T-helper 22 cell (primary cell): ENCODE results near the gene MYADM.
"Not testable (repeated sequence)": the region's sequence is repeated elsewhere in the genome, so short reads cannot be mapped to it uniquely, and the experiment has no call there.

Source experiments
- DNase-seq: peaks from one replicate; pipeline ENCODE4 v3.0.0-alpha.2; 2020; ENCODE audit warnings: low read depth

MYADM gene

DNA sequence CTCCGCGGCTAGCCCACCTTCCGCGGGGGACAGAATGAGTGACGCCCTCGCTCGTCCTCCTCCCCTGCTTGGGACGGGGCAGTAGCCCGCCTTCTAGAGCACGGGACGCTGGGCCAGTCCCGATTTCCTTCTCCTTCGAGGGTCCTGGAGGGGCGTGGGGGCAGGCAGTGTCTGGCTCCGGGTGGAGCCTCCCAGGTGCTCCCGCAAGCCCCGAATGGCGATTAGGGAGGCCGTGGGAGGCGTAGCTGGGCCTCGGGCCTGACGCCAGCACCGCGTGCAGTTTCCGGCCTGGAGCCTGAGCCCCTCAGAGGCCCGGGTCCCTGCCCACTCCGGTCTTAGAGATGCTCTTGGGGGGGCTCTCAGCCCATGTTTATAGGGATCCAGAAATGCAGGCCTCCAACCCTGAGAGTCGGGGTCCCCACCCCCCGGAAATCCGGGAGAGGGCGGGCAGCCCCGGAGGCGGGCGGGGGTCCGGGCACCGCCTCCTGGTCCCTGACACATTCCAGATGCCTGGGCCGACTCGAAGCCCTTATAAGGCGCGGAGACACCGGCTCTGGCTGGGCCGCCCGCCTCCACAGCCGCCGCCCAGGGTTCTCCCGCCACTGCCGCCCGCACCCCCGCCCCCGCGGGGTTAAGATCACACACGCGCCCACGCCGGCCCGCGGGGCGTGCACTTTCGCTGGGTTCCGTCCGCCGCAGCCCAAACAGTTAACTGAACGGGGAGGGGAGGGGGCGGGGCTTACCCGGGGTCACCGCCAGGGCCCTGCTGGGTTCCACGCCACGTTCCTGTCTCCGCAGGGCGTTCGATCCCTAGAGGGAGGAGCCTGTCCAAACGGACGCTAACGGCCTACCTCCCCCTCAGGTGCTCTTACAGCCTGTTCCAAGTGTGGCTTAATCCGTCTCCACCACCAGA, 1.5 kb downstream of the MYADM start:
- peak; percentile 88 for DNase-seq

DNA sequence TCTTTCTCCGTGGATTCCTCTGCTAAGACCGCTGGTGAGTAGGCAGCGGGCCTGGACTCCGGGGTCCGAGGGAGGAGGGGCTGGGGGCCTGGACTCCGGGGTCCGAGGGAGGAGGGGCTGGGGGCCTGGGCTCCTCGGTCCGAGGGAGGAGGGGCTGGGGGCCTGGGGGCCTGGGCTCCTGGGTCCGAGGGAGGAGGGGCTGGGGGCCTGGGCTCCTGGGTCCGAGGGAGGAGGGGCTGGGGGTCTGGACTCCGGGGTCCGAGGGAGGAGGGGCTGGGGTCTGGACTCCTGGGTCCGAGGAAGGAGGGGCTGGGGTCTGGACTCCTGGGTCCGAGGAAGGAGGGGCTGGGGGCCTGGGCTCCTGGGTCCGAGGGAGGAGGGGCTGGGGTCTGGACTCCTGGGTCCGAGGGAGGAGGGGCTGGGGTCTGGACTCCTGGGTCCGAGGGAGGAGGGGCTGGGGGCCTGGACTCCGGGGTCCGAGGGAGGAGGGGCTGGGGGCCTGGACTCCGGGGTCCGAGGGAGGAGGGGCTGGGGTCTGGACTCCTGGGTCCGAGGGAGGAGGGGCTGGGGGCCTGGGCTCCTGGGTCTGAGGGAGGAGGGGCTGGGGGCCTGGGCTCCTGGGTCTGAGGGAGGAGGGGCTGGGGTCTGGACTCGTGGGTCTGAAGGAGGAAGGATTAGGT, 2.3 kb downstream of the MYADM start:
- not testable (repeated sequence) for DNase-seq

DNA sequence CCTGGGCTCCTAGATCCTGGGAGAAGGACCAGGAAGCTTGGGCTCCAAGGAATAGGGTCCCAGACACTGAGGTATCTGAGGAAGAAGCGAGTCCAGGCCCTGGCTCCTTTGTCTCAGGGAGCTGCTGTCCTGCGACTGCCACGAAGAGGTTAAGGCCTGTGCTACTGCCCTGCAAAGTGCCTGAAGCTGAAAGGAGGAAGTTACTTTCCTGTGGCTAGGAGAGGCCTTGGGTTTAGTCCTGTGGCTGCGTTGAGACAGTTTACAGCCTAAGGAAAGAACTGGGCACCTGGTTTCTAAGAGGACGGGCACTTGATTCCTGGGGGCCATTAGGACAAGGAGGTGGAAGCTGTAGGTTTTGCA, 2.8 kb downstream of the MYADM start:
- no peak for DNase-seq

DNA sequence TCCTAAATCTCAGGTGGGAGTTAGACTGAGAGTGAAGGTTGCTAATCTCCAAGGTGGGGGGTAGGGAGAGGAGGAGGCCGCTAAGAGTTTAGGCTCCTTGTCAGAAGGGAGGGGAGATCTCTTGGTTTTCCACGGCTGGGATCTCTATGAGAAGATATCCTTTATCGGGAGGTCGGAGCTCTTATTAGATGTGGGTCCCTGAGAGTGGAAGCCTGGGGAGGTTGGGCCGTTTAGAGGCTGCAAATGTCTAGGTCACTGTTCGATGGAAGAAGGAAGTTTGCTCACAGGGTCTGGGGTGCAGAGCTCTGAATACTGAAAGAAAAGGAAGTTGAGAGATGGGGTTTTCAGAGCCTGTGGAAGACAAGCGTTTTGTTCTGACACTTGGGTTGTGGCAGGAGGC, 3.8 kb downstream of the MYADM start:
- DNase-seq, result no peak

DNA sequence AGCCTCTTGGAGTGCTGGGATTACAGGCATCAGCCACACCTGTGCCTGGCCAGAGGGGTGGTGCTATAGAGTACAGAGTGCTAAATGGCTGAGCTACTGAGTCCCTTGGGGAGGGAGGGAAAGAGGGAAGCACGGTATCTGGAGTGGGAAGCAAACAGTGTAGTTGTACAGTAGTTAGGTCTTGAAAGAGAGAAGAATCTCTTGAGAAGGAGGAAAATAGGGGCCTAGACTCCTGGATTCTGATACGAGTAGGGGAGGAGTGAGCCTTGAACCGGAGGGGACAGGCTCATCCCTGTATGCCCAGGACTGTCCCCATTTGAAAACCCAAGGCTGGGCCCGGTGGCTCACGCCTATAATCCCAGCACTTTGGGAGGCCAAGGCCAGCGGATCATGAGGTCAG, 5.1 kb downstream of the MYADM start:
- DNase-seq, result no peak

DNA sequence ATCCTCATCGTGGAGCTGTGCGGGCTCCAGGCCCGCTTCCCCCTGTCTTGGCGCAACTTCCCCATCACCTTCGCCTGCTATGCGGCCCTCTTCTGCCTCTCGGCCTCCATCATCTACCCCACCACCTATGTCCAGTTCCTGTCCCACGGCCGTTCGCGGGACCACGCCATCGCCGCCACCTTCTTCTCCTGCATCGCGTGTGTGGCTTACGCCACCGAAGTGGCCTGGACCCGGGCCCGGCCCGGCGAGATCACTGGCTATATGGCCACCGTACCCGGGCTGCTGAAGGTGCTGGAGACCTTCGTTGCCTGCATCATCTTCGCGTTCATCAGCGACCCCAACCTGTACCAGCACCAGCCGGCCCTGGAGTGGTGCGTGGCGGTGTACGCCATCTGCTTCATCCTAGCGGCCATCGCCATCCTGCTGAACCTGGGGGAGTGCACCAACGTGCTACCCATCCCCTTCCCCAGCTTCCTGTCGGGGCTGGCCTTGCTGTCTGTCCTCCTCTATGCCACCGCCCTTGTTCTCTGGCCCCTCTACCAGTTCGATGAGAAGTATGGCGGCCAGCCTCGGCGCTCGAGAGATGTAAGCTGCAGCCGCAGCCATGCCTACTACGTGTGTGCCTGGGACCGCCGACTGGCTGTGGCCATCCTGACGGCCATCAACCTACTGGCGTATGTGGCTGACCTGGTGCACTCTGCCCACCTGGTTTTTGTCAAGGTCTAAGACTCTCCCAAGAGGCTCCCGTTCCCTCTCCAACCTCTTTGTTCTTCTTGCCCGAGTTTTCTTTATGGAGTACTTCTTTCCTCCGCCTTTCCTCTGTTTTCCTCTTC, 6.3 kb downstream of the MYADM start:
- no peak for DNase-seq

DNA sequence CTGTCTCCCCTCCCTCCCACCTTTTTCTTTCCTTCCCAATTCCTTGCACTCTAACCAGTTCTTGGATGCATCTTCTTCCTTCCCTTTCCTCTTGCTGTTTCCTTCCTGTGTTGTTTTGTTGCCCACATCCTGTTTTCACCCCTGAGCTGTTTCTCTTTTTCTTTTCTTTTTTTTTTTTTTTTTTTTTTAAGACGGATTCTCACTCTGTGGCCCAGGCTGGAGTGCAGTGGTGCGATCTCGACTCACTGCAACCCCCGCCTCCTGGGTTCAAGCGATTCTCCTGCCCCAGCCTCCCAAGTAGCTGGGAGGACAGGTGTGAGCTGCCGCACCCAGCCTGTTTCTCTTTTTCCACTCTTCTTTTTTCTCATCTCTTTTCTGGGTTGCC, 6.9 kb downstream of the MYADM start:
- DNase-seq, result no peak

DNA sequence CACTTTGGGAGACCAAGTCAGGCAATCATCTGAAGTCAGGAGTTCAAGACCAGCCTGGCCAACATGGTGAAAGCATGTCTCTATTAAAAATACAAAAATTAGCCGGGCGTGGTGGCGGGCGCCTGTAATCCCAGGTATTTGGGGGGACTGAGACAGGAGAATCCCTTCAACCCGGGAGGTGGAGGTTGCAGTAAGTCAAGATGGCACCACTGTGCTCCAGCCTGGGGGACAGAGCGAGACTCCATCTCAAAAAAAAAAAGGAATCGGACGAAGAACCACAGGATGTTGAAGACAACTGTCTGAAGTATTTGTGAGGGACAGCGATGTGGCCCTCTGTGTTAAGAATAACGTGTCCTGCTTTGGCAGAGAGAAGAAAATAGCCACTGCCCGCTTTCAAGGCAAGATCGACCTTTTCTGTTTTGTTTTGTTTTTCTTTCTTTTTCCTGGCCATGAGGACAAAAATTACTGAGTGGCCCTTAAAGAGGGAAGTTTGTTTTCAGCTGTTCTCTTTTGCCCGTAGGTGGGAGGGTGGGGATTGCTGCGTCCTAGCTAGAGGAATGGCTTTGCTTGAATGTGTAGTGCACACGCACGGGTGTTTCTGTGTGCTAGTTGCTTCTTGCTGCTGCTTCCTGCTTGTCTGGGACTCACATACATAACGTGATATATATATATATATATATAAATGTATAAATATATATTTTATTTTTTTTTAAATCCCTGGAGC, 8.1 kb downstream of the MYADM start:
- no peak for DNase-seq

DNA sequence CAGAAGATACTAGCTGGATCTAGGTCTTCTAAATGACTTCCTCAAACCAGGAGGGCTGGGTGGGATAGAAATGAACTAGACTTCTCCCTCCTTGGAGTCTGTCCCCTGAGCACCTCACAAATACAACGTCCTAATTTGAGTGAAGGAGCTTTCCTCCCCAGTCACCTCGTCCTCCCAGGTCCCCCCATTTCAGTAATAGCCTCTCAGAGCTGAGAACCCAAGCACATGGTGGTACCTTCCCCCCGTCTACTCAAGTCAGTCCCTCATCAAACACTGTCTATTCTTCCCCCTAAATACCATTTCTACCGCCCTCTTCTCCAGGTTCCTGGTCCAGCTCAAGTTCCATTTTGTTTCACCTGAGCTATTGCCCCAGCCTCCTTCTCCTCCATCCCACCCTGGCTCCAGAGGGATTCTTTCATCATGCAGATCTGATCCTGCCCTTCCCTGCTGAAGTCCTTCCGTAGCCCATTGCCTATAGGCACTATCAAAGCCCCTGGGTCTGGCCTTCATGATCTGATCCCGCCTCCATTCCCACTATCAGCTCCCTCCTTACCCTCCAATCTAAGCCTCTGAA, 9.1 kb downstream of the MYADM start:
- DNase-seq, result no peak

DNA sequence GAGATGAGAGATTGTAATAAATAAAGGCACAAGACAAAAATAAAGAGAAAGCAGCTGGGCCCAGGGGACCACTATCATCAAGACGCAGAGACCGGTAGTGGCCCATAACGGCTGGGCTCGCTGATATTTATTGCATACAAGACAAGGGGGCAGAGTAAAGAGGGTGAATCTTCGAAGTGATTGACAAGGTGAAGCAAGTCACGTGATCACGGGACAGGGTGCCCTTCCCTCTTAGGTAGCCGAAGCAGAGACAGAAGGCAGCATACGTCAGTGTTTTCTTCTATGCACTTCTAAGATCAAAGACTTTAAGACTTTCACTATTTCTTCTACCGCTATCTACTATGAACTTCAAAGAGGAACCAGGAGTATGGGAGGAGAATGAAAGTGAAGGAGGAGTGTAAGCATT, 9.7 kb downstream of the MYADM start:
- no peak for DNase-seq

DNA sequence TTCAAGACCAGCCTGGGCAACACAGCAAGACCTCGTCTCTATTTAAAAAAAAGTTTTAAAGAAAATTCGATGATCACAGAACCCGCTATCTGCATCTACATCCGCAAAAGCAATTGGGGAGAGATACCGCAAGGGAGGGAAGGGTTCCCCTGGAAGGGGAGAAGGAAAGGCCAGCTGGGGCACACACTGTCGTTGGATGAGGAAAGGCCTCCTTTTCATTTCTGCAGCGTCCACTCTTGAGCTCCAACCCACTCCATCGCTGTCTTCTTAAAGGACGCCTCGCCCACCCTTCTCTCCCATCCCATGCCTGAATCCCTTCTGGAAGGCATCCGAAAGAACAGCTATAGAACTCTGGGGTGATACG, 11.1 kb downstream of the MYADM start:
- DNase-seq, result no peak

DNA sequence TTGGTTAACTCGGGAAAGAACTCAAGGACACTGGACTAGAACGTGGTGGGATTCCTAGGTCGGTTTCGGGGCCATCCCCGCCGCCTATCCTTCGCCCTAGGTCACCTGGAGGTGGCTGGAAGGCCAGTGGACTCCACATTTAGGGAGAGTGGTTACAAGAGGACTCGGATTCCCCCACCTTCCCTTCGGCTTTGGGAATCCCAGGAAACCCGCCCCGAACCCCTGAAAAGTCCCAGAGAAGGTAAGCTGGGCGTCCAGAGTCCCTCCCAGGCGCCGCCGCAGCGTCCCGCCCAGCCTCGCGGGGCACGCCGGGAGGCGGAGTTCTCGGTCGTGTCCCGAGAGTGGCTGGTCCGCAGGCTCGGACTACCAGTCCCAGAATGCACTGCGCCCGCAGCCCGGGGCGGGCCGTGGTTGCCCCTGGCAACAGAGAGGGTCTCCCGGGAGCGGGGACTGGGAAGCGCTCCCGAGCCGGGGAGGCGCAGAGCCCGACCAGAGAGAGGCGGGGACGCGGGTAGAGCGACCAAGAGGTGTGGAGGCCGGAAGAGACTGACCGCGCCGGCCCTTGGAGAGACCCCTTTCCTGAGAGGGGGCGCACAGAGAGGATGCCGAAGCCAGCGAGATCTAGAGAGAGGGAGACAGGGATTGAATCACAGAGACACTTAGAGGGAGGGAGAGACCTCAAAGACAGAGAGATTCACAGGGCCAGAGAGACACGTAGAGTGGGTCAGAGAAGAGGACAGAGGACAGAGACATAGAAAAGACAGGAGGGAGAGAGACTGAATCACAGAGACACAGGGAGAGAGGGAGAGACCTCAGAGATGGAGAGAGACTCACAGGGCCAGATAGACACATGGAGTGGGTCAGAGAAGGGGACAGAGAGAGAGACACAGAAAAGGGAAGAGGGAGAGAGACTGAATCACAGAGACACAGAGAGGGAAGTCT, 11.7 kb downstream of the MYADM start:
- DNase-seq, result peak; percentile 49

DNA sequence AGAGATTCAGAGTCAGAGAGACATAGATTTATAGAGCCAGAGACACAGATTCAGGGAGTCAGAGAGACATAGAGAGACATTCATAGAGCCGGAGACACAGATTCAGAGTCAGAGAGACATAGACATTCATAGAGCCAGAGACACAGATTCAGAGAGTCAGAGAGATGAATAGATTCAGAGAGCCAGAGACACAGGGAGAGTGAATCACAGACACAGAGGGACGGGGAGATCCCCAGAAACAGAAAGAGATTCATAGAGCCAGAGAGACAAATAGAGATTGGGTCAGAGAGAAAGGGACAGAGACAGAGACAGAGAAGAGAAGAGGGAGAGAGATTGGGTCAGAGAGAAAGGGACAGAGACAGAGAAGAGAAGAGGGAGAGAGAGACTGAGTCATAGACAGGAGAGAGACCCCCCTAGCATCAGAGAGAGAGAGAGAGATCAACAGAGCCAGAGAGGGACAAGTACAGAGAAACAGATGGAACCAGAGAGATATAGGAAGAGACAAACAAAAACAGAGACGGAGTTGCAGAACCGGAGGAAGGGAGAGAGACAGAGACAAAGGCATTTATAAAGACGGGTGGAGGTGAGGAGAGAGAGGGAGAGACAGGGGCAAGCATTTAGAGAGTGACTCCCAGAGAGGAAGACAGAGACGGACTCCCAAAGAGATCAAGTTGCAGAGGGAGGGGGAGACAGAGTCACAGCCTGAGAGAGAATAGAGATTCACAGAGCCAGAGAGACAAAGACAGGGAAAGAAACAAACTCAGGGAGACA, 13.2 kb downstream of the MYADM start:
- no peak for DNase-seq

DNA sequence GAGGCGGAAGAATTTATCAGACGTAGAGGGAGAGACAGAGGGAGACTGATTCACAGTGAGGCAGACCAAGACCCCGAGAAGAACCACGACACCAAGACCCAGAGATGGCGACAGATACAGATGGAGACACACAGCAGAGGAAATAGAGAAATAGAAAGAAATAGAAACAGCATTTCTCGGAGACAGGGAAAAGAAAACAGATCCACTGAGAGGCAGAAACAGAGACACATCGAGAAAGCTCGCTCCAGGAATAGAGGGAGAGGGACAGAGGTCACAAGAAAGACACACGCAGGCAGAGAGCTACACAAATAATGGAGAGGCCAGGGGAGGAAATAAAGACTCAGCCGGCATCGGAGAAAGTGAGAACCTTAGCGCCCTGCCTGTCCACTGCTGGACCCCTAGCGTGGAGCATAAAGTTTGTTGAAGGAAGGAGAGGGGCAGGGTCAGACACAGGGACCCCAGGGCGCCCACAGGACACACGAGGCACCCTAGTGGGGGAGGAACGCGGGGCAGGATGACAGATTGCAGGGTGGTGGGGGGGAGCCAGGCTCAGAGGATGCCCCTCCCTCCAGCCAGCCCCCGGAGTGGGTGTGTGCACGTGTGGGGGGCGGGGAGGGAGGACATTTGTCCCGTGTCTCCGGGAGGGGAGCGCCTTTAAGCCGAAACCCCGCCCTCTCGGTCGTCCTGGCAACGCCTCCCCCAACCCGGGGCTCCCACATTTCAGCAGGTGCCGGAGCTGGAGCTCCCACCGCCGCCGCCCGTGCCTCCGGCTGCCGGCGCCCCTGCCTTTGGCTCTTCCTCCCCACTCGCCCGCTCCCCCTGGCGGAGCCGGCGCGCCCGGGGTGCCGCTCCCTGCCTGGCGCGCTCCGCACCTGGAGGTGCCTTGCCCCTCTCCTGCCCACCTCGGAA, 14.1 kb downstream of the MYADM start, which contains the start of gene PRKCG:
TSS of gene PRKCG (plus strand) at position 716 of the 909 bp plus-strand sequence. CDS start 298 bp downstream, outside the sequence.
- DNase-seq, result peak; percentile 62

DNA sequence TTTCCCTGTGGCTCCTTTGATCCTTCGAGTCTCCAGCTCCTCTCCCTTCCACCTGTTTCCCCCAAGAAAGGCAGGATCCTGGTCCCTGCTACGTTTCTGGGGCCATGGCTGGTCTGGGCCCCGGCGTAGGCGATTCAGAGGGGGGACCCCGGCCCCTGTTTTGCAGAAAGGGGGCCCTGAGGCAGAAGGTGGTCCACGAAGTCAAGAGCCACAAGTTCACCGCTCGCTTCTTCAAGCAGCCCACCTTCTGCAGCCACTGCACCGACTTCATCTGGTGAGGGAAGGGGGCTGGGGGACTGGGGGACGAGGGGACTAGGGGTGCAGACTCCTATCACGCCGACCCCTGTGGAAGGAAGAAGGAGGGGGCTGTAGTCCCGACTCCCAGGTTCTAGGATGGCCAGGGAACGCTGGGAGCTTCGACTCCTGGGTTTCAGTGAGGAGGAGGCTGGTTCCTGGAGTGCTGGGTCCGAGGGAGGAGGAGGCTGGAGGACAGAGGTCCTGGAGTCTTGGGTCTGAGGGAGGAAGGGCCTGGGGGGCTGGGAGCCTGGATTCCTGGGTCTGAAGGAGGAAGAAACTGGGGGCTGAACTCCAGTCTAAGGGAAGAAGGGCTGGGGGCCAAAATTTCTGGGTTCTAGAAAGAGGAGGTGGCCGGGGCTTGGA, 14.8 kb downstream of the MYADM start:
- no peak for DNase-seq

DNA sequence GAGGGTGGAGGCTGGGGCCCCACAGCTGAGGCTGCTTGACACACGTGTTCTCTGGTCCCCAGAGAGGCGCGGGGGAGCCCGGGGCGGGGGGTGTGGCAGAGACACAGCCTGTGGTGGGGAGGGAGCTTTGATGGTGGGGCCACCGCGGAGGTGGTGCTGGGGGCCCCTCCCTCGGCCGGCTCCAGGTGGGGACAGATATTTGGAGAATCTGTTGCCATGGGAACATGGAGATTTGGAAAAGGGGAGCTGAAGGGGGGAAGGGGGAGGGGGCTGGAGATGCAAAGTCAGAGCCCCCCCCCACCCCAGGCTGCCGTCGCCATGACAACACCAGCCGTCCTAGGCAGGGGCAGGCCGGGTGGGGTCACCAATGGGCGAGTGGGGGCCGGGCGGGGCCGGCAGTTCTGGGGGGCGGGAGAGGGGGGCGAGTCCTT, 15.6 kb downstream of the MYADM start:
- DNase-seq, result no peak

DNA sequence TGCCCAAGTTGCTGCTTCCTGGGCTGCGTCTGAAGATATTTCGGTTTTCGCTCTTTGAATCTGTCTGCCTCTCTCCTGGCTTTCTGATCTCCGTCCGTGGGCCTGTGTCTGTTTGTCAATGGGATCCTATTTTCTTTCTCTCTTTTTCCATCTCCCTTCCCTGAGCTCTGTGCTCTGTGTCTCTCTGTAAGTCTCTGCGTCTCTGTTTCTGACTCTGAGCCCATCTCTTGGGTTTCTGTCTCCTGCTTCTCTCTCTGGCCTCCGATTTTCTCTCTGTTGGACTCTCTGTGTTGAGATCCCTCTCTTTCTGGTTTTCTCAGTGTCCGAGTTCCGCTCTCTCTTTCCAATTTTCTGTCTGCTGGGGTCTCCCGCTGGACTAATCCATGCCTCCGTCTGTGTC, 16.1 kb downstream of the MYADM start:
- DNase-seq, result no peak

DNA sequence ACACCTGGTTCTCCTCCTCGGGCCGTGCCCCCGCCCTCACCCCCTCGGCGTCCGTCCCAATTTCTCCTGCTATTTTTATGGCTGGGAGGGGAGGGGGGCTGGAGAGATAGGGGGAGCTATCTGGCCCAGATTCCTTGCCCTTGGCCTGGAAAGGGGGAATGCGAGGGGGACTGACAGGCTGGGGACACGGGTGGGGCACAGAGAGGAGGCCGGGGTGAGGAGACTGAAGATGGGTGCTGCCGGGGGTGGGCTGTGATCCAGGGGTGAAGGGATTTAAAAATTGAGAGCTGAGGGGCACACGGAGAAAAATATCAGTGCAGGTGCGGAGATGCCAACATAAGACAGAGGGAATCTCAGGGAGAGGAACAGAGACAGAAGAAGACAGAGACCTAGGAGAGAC, 16.6 kb downstream of the MYADM start:
- no peak for DNase-seq
